ENCODE measurements around the gene SPATA18.

GRCh38 chr4:52142816-52143215 lies 91.7 kb downstream of the SPATA18 start:
- TF ChIP-seq CTCF (conservative IDR thresholded peaks at IDR 0.05; ENCODE audit: low read length) (no peak), EZH2phosphoT487 (IDR thresholded peaks at IDR 0.05; ENCODE audit: borderline replicate concordance) (no peak)
